GM23338 (cell line): ENCODE results near the gene TOP1.

ENCODE experiments used
- CREB1 ChIP-seq: fragments of 250-450 bp; sonication (Bioruptor Pico); IDR thresholded peaks from 2 replicates; pipeline ENCODE4 v1.5.0; 2020; ENCODE audit warnings: low read depth, mild to moderate bottlenecking, moderate library complexity
- EZH2 ChIP-seq: fragments of 200-600 bp; sonication (generic); IDR thresholded peaks from one replicate; pipeline ENCODE4 v1.8.0; 2017; ENCODE audit warnings: antibody characterized with exemption, mild to moderate bottlenecking, low read depth; ENCODE audit not compliant: unreplicated experiment
- EZH2phosphoT487 ChIP-seq: fragments of 200-600 bp; sonication (generic); IDR thresholded peaks from one replicate; pipeline ENCODE4 v1.8.1; 2018; ENCODE audit warnings: antibody characterized with exemption; ENCODE audit not compliant: unreplicated experiment
- JUNB ChIP-seq: IDR thresholded peaks from one replicate; pipeline ENCODE4 v1.6.1; 2016; ENCODE audit warnings: antibody characterized with exemption; ENCODE audit not compliant: unreplicated experiment
- POLR2AphosphoS5 ChIP-seq: IDR thresholded peaks from 2 replicates; pipeline ENCODE4 v1.6.1; 2016; ENCODE audit warnings: antibody characterized with exemption, low read depth
- ZNF114 ChIP-seq: fragments of 250-450 bp; sonication (Bioruptor Pico); IDR thresholded peaks from 2 replicates; pipeline ENCODE4 v1.5.0; 2020; ENCODE audit warnings: mild to moderate bottlenecking, moderate library complexity
- TF ChIP-seq, protein P1 (sequence below), 2 experiments: fragments of 200-600 bp in 1 of 2; sonication (generic) in 1 of 2; conservative IDR thresholded peaks; 2 replicates each; pipeline versions ENCODE4 v1.5.1 to v1.6.1; 2016 to 2017; ENCODE audit warnings: antibody characterized with exemption in 2 of 2, low read depth in 2 of 2, mild to moderate bottlenecking in 2 of 2, moderate library complexity in 1 of 2

DNA sequence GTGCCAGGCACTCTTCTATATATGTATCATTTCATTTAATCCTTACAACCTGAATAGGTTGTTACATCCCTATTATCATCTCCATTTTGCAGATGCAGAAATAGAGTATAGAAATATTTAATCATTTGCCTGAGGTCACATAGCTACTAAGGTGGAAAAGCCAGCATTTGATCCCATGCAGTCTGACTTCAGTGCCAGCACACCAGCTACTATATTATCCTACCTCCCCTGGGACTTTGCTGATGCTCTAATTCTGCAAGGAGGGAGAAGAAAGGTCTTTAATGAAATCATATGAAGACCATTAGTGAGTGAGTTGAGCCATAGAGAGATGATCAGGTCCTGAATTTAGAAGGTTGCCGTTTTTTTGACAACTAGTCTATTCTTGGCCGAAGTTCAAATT is 53.7 kb downstream of the TOP1 start:
- TF ChIP-seq, protein P1, sequence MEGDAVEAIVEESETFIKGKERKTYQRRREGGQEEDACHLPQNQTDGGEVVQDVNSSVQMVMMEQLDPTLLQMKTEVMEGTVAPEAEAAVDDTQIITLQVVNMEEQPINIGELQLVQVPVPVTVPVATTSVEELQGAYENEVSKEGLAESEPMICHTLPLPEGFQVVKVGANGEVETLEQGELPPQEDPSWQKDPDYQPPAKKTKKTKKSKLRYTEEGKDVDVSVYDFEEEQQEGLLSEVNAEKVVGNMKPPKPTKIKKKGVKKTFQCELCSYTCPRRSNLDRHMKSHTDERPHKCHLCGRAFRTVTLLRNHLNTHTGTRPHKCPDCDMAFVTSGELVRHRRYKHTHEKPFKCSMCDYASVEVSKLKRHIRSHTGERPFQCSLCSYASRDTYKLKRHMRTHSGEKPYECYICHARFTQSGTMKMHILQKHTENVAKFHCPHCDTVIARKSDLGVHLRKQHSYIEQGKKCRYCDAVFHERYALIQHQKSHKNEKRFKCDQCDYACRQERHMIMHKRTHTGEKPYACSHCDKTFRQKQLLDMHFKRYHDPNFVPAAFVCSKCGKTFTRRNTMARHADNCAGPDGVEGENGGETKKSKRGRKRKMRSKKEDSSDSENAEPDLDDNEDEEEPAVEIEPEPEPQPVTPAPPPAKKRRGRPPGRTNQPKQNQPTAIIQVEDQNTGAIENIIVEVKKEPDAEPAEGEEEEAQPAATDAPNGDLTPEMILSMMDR (conservative IDR thresholded peaks at IDR 0.05; ENCODE audit: low read depth in 2 of 2): no peak
- TF ChIP-seq EZH2: no peak
- no peak for TF ChIP-seq ZNF114 (CRISPR knock-in tag)
- TF ChIP-seq EZH2phosphoT487: no peak
- TF ChIP-seq CREB1 (CRISPR knock-in tag): no peak
- no peak for TF ChIP-seq JUNB
- no peak for TF ChIP-seq POLR2AphosphoS5
